ENCODE data around the gene RBM33.
A peak's percentile ranks its signal among the peaks of the same experiment; 100 is the strongest.
"Not testable (repeated sequence)": the region's sequence is repeated elsewhere in the genome, so short reads cannot be mapped to it uniquely, and the experiment has no call there.

The RBM33 gene

GRCh38 chr7:155644178-155644970, at the start of gene RBM33:
TSS of gene RBM33 (plus strand) at chr7:155644661. CDS start at chr7:155644877, 216 bp downstream.
- DNase-seq, result peak; percentile 81

GRCh38 chr7:155594961-155595366, 49.5 kb upstream of the RBM33 start:
- no peak for DNase-seq

GRCh38 chr7:155597753-155598140, 46.7 kb upstream of the RBM33 start:
- DNase-seq, result no peak

GRCh38 chr7:155598810-155599210, 45.7 kb upstream of the RBM33 start:
- DNase-seq, result peak; percentile 77

GRCh38 chr7:155602156-155602555, 42.3 kb upstream of the RBM33 start:
- DNase-seq, result no peak

- DNase-seq, result no peak
These were observed 41.7 kb upstream of the RBM33 start for GRCh38 chr7:155602750-155603149.

- DNase-seq, result no peak
These were observed 41.1 kb upstream of the RBM33 start for GRCh38 chr7:155603205-155603857.

GRCh38 chr7:155603858-155604503, 40.5 kb upstream of the RBM33 start:
- no peak for DNase-seq

- no peak for DNase-seq
These were observed 39.9 kb upstream of the RBM33 start for GRCh38 chr7:155604504-155604997.

- no peak for DNase-seq
These were observed 35.3 kb upstream of the RBM33 start for GRCh38 chr7:155609185-155609584.

- DNase-seq, result no peak
These were observed 33.7 kb upstream of the RBM33 start for GRCh38 chr7:155610633-155611193.

GRCh38 chr7:155611808-155612447, 32.5 kb upstream of the RBM33 start:
- no peak for DNase-seq

- no peak for DNase-seq
These were observed 31.8 kb upstream of the RBM33 start for GRCh38 chr7:155612658-155613057.

GRCh38 chr7:155615085-155615484, 29.4 kb upstream of the RBM33 start:
- not testable (repeated sequence) for DNase-seq

- DNase-seq, result no peak
These were observed 25.5 kb upstream of the RBM33 start for GRCh38 chr7:155618708-155619633.

GRCh38 chr7:155619634-155620271, 24.7 kb upstream of the RBM33 start:
- no peak for DNase-seq

- no peak for DNase-seq
These were observed 24.0 kb upstream of the RBM33 start for GRCh38 chr7:155620497-155620896.

GRCh38 chr7:155621418-155621980, 23.0 kb upstream of the RBM33 start:
- DNase-seq, result no peak

- no peak for DNase-seq
These were observed 20.0 kb upstream of the RBM33 start for GRCh38 chr7:155624412-155624811.

GRCh38 chr7:155625557-155625956, 18.9 kb upstream of the RBM33 start:
- DNase-seq, result no peak

- no peak for DNase-seq
These were observed 15.3 kb upstream of the RBM33 start for GRCh38 chr7:155629171-155629570.

Measured in CD4-positive, alpha-beta T cell treated with Interleukin-10 for 1 hour (primary cell).